K562 (cell line): ENCODE measurements around the gene GOLGA8J. TPM values are rescaled to one million over a fixed set of nuclear protein-coding genes. Genes with fewer than 3 reads are reported as not detected.

ENCODE experiments used
- ATAC-seq: fragments of 200-7000 bp; cut with Tn5 transposase; 3 replicates; pipeline ENCODE4 v1.9.1; 2020; ENCODE audit warnings: moderate library complexity
- BruUV-seq: library from RNA; stranded (reverse); fragments of 400-500 nt; replicated peaks from 2 replicates; lab custom pipeline; 2021; lab: Mats Ljungman, UMichigan
- CTCF ChIA-PET: fragments of 300-600 bp; formaldehyde crosslinking; extraction: SDS; loops from one replicate; lab custom pipeline; 2021; ENCODE audit warnings: low intra/inter-chr PET ratio; lab: Yijun Ruan, JAX
- POLR2A ChIA-PET: fragments of 300-600, 350-650 bp; sonication (Branson Sonifier 250); formaldehyde crosslinking; extraction: SDS; loops from one replicate; lab custom pipeline; 2021; ENCODE audit warnings: antibody characterized with exemption, inconsistent platforms; lab: Yijun Ruan, JAX
- DNase-seq, 4 experiments: peaks; one replicate each; pipeline versions ENCODE4 v3.0.0 to v3.0.0-alpha.2; 2011 to 2018; ENCODE audit warnings: low spot score in 3 of 4, mixed read lengths in 3 of 4; ENCODE audit errors: extremely low read depth in 1 of 4
- FAIRE-seq: peaks from 2 replicates; lab custom pipeline; 2011; peaks lifted over from hg19 to GRCh38; lab: Jason Lieb, UNC
- H2AFZ ChIP-seq: 2 replicates; pipeline ENCODE4 v1.6.0; 2011; ENCODE audit warnings: low read depth, low read length, control low read depth, inconsistent platforms
- H3K27ac ChIP-seq: fragments of 200-600 bp; 3 replicates; pipeline ENCODE4 v1.8.0; 2011; ENCODE audit warnings: low read depth, mild to moderate bottlenecking, control low read depth, inconsistent platforms, low read length, moderate library complexity, mixed read lengths; ENCODE audit errors: extremely low read depth
- H3K27me3 ChIP-seq, 2 experiments: fragments of 300-600 bp in 1 of 2; 2 replicates in 1 of 2; 3 replicates in 1 of 2; pipeline versions ENCODE4 v1.6.0 to v1.8.0; 2011; ENCODE audit warnings: inconsistent platforms in 2 of 2, low read length in 2 of 2, mild to moderate bottlenecking in 1 of 2, mixed read lengths in 1 of 2, moderate library complexity in 1 of 2; ENCODE audit not compliant: control insufficient read depth in 2 of 2, insufficient read depth in 2 of 2
- H3K36me3 ChIP-seq: fragments of 300-600 bp; 3 replicates; pipeline ENCODE4 v1.8.0; 2011; ENCODE audit warnings: mild to moderate bottlenecking, low read length, inconsistent platforms; ENCODE audit not compliant: control insufficient read depth, insufficient read depth
- H3K4me1 ChIP-seq, 2 experiments: fragments of 200-600 bp in 1 of 2; replicated peaks in 1 of 2; 2 replicates in 1 of 2; 3 replicates in 1 of 2; pipeline versions ENCODE4 v1.5.1 to v1.8.0; 2011; ENCODE audit warnings: inconsistent platforms in 2 of 2, low read length in 2 of 2, mild to moderate bottlenecking in 1 of 2, mixed read lengths in 1 of 2, moderate library complexity in 1 of 2; ENCODE audit not compliant: control insufficient read depth in 2 of 2, insufficient read depth in 2 of 2
- H3K4me2 ChIP-seq: 2 replicates; pipeline ENCODE4 v1.6.1; 2011; ENCODE audit warnings: low read length, control low read depth, inconsistent platforms, mixed read lengths; ENCODE audit not compliant: insufficient read depth
- H3K4me3 ChIP-seq: fragments of 200-600 bp; sonication (generic), shearing (Covaris generic); 2 replicates; pipeline ENCODE4 v1.5.1; 2016; ENCODE audit warnings: control low read depth, inconsistent platforms
- H3K79me2 ChIP-seq: fragments of 200-600 bp; 3 replicates; pipeline ENCODE4 v1.8.0; 2011; ENCODE audit warnings: low read length, inconsistent platforms; ENCODE audit not compliant: control insufficient read depth, insufficient read depth
- H3K9ac ChIP-seq, 2 experiments: 2 replicates each; pipeline versions ENCODE4 v1.6.0 to v1.6.1; 2011; ENCODE audit warnings: low read depth in 2 of 2, low read length in 2 of 2, control low read depth in 1 of 2, inconsistent platforms in 1 of 2, mild to moderate bottlenecking in 1 of 2, mixed read lengths in 1 of 2; ENCODE audit not compliant: insufficient read depth in 1 of 2
- H3K9me1 ChIP-seq: one replicate; pipeline ENCODE4 v1.6.0; 2011; ENCODE audit warnings: inconsistent platforms, mild to moderate bottlenecking, low read length, moderate library complexity; ENCODE audit not compliant: control insufficient read depth, insufficient read depth
- H3K9me3 ChIP-seq: replicated peaks from 2 replicates; pipeline ENCODE4 v1.5.1; 2011; ENCODE audit warnings: low read depth, low read length, inconsistent platforms; ENCODE audit not compliant: control insufficient read depth, insufficient read depth
- H4K20me1 ChIP-seq: replicated peaks from 2 replicates; pipeline ENCODE4 v1.6.1; 2011; ENCODE audit warnings: low read length, inconsistent platforms, mixed read lengths; ENCODE audit not compliant: control insufficient read depth, insufficient read depth
- KDM4B ChIP-seq, 2 experiments: fragments of 450-650 bp in 1 of 2; sonication (generic) in 1 of 2; IDR thresholded peaks; 2 replicates each; pipeline ENCODE4 v1.6.1; 2016 to 2017; ENCODE audit warnings: borderline replicate concordance in 2 of 2, antibody characterized with exemption in 1 of 2, low read depth in 1 of 2, mild to moderate bottlenecking in 1 of 2
- WGBS: fragments of 100-300 bp; shearing (Covaris generic); methylation state at CpG from one replicate; pipeline ENCODE4 v1.1.6; 2016; ENCODE audit warnings: low coverage, mixed read lengths; ENCODE audit not compliant: insufficient coverage; ENCODE audit errors: missing lambda C conversion rate; 5-methylcytosine and 5-hydroxymethylcytosine counted together
- in situ Hi-C: fragments of 300-500 bp; cut with MboI; formaldehyde crosslinking; loops from 4 replicates; pipeline ENCODE4 v1.15.0; 2018; ENCODE audit warnings: inconsistent platforms, mixed read lengths
- intact Hi-C: fragments of 100-400 bp; cut with micrococcal nuclease; formaldehyde crosslinking; loops from 2 replicates; pipeline ENCODE4 v1.14.2; 2022
- polyA plus RNA-seq, 8 experiments: library from polyadenylated mRNA; depleted of rRNA in 4 of 8; stranded (reverse) in 5 of 8; unstranded in 3 of 8; fragments of >200 nt; fragmentation: Nextera tagmentation in 2 of 8; fragmentation: Illumina TruSeq in 1 of 8; extraction: Ambion mirVana in 2 of 8; extraction: Trizol in 1 of 8; gene quantifications; 2 replicates each; pipeline versions ENCODE4 v1.2.1 to v1.2.3, GENCODE V29; 2011 to 2014; ENCODE audit warnings: inconsistent platforms in 1 of 8, missing spikeins in 1 of 8
- total RNA-seq, 7 experiments: library from RNA; depleted of rRNA in 6 of 7; stranded (reverse); fragments of >200 nt in 6 of 7; fragmentation: Illumina TruSeq in 2 of 7; extraction: Trizol in 2 of 7; gene quantifications; 2 replicates each; pipeline versions ENCODE4 v1.2.1 to v1.2.3, GENCODE V29; 2011 to 2021; ENCODE audit warnings: low replicate concordance in 1 of 7
- TF ChIP-seq, protein P1 (sequence below), 3 experiments: IDR thresholded peaks in 2 of 3; conservative IDR thresholded peaks in 1 of 3; 2 replicates each; pipeline ENCODE4 v1.5.1; 2011 to 2012; ENCODE audit warnings: low read length in 3 of 3, mild to moderate bottlenecking in 3 of 3, control low read depth in 2 of 3, improper control_type of control experiment in 1 of 3, inconsistent platforms in 1 of 3, low read depth in 1 of 3, mixed read lengths in 1 of 3, moderate library complexity in 1 of 3; ENCODE audit not compliant: insufficient read depth in 2 of 3

The GOLGA8J gene
- total and polyA plus RNA-seq, 9 of the 15 experiments (the other 6 are each of a cell fraction or from before 2014, with no cell fraction given): not detected

DNA sequence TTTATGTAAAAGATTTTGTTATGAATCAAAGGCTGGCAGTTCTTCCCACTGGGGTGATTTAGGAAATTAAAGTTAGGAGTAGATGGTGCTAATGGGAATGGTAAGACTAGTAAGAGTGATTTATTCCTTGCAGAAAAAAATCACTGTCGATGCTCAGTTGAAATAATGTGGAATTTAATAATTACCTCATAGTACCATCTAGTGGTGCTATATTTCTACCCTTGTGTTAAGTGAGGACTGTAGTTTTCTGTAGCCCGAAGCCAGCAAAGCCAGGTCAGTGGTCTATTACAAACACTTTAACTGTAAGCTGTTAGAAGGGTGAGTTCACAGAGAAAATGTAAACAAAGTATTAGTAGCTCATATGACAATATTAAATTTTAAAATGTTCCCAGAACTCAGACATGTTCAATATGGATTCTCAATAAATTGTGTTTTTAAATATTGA is 39.5 kb upstream of the GOLGA8J start:
- no peaks in the 10 kb centered on the region for H3K9me1 ChIP-seq
- no peak for TF ChIP-seq KDM4B (IDR thresholded peaks at IDR 0.05; ENCODE audit: borderline replicate concordance in 2 of 2, low read depth in 1 of 2)
- TF ChIP-seq, protein P1, sequence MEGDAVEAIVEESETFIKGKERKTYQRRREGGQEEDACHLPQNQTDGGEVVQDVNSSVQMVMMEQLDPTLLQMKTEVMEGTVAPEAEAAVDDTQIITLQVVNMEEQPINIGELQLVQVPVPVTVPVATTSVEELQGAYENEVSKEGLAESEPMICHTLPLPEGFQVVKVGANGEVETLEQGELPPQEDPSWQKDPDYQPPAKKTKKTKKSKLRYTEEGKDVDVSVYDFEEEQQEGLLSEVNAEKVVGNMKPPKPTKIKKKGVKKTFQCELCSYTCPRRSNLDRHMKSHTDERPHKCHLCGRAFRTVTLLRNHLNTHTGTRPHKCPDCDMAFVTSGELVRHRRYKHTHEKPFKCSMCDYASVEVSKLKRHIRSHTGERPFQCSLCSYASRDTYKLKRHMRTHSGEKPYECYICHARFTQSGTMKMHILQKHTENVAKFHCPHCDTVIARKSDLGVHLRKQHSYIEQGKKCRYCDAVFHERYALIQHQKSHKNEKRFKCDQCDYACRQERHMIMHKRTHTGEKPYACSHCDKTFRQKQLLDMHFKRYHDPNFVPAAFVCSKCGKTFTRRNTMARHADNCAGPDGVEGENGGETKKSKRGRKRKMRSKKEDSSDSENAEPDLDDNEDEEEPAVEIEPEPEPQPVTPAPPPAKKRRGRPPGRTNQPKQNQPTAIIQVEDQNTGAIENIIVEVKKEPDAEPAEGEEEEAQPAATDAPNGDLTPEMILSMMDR (IDR thresholded peaks at IDR 0.05 in 2 of 3, conservative IDR thresholded peaks at IDR 0.05 in 1 of 3; ENCODE audit: insufficient read depth in 2 of 3, low read depth in 1 of 3, low read length in 3 of 3): peak in 1 of 3 experiments; percentile 20; a peak in 1 of 6 replicates
- TF ChIP-seq, all 486 proteins: peak for 1
- Histone ChIP-seq H3K9ac (no peak overlapping the region), H3K27ac (no peak overlapping the region), H3K79me2 (no peaks in the 10 kb centered on the region), H3K4me2 (no peak overlapping the region), H3K4me3 (no peak overlapping the region), H4K20me1 (no peaks in the 10 kb centered on the region), H3K36me3 (no peaks in the 10 kb centered on the region), H3K27me3 (peaks cover 0 to 4% of the 10 kb centered on the region in 2 experiments; a peak in 3 of 5 replicates), H2AFZ (no peak overlapping the region), H3K9me3 (no peaks in the 10 kb centered on the region), H3K4me1 (no peaks in the 10 kb centered on the region)
- ATAC-seq: no peak
- FAIRE-seq: no peak
- 0% methylated on average over 2 of the region's 2 CpGs for WGBS
- intact Hi-C loops (loop anchor here (10.0 kb wide), 1 partner anchor 48 kb away; no protein-coding TSS in a partner anchor), in situ Hi-C loops (no loop called here)
- no TSS peak for BruUV-seq
- CTCF ChIA-PET: interaction anchor here (0.8 kb wide), 1 partner anchor 296 kb away, joined by 3 read pairs; no protein-coding TSS in a partner anchor
- DNase-seq: no peak
- POLR2A ChIA-PET: no interaction called here
